Measurements from ENCODE around the gene PTPN2.

PTPN2 gene

GRCh38 chr18:12828116-12829051 lies 55.7 kb downstream of the PTPN2 start:
- DNase-seq (ENCODE audit: low read depth in 4 of 4, low spot score in 1 of 4): no peak

DNA sequence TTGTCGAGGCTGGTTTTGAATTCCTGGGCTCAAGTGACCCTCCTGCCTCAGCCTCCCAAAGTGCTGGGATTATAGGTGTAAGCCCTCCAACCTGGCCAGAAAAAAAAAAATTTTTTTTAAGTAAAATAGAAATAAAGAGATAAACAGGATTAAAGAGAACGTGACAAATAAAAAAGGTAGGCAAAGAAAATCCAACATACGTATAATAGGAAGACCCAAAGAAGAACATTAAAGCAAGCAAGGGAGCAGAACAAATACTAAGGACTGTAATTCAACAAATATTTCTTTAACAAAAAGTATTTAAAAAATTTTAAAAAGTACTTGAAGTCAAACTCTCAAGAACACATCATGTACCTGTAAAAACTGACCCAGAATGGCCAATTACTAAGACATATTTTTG lies 56.4 kb downstream of the PTPN2 start:
- no peak for DNase-seq (ENCODE audit: low read depth in 4 of 4, low spot score in 1 of 4)

DNA sequence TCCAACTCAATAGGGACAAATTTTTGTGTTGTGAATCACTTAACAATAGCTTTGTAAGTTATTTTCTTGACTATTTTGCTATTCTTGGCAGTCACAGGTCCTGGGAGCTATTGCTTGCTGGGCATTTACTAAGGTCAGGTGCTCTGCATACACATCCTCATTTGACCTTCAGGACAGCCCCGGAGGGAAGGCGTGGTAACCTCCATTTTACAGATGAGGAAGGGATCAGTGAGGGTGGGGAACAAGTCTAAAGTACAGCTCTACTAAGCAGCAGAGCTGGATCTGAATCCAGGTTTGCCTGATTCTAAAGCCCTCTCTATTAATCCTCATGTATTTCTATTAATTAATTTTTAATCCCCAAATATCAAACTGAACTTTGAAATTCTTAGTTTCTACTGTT lies 58.8 kb downstream of the PTPN2 start:
- DNase-seq (ENCODE audit: low read depth in 4 of 4, low spot score in 1 of 4): no peak

- no peak for DNase-seq (ENCODE audit: low read depth in 4 of 4, low spot score in 1 of 4)
Measured at GRCh38 chr18:12823892-12824291, 60.1 kb downstream of the PTPN2 start.

- DNase-seq (ENCODE audit: low read depth in 4 of 4, low spot score in 1 of 4): no peak
Measured at GRCh38 chr18:12821408-12821807, 62.6 kb downstream of the PTPN2 start.

GRCh38 chr18:12820506-12820905 lies 63.5 kb downstream of the PTPN2 start:
- DNase-seq (ENCODE audit: low read depth in 4 of 4, low spot score in 1 of 4): no peak

DNA sequence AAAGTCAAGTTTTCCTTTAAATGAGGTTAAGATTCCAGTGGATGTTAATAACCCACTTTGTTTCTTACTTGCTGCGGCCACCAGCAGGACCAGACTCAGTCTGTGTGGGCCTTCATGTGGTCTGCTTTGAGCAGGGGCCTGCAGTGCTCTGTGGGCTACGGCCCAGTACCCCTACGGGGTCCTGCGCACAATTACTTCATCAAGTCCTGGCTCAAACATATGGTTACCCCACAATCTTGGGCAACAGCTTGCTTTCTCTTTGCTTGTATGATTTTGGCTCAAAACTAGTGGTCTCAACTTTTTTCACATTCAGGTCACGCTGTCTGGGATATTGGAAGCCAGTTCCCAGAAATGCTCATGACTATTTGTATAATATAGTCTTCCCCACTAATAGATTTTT lies 64.2 kb downstream of the PTPN2 start:
- DNase-seq (ENCODE audit: low read depth in 4 of 4, low spot score in 1 of 4): no peak

GRCh38 chr18:12819322-12819721 lies 64.7 kb downstream of the PTPN2 start:
- DNase-seq (ENCODE audit: low read depth in 4 of 4, low spot score in 1 of 4): no peak

DNA sequence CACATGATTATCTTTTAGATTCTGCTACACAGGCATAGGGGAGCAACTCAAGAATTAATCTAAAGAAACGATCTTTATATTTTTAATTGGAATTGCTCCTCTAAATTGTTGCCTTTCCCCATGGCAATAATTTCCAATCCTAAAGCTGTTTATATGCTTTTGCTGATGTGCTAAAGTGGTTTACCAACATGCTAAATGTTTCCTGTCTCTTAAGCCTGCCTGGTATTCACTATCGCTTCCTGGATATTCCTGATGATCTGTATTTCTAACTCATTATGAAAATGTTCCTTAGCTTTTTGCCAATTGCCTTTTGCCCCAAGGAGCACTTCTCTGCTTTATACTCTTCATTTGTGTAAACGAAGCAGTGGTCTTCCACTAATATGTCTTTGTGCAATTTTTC lies 65.8 kb downstream of the PTPN2 start:
- no peak for DNase-seq (ENCODE audit: low read depth in 4 of 4, low spot score in 1 of 4)

GRCh38 chr18:12816451-12816850 lies 67.6 kb downstream of the PTPN2 start:
- no peak for DNase-seq (ENCODE audit: low read depth in 4 of 4, low spot score in 1 of 4)

GRCh38 chr18:12811191-12811950 lies 72.7 kb downstream of the PTPN2 start:
- peak in 1 of 4 experiments; percentile 4 for DNase-seq (ENCODE audit: low read depth in 4 of 4, low spot score in 1 of 4)

DNA sequence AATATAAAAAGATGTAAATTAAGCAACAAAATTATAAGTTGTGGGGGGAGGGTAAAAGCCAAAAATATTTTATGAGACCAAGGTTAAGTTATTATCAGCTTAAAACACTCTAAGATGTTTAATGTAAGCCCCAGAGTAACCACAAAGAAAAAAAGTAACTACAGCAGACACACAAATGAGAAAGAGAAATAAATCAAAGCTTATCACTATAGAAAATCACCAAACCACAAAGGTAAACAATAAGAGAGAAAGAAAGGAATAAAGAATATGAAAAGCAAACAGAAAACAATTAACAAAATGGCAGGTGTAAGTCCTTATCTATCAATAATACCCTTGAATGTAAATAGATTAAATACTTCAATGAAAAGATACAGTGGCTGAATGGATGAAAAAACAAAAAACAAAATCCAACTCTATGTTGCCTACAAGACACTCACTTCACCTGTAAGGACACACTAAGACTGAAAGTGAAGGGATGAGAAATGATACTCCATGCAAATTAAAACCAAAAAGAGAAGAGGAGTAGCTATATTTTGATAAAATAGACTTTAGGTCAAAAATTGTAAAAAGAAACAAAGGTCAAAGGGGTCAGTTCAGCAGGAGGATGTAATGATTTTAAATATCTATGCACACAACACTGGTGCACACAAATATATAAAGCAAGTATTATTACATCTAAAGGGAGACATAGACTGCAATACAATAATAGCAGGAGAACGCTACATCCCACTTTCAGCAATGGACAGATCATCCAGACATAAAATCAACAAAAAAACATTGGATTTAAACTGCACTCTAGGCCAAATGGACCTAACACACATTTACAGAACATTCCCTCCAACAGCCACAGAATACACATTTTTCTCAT lies 80.7 kb downstream of the PTPN2 start:
- no peak for DNase-seq (ENCODE audit: low read depth in 4 of 4, low spot score in 1 of 4)

GRCh38 chr18:12802538-12802937 lies 81.5 kb downstream of the PTPN2 start:
- DNase-seq (ENCODE audit: low read depth in 4 of 4, low spot score in 1 of 4): no peak

DNA sequence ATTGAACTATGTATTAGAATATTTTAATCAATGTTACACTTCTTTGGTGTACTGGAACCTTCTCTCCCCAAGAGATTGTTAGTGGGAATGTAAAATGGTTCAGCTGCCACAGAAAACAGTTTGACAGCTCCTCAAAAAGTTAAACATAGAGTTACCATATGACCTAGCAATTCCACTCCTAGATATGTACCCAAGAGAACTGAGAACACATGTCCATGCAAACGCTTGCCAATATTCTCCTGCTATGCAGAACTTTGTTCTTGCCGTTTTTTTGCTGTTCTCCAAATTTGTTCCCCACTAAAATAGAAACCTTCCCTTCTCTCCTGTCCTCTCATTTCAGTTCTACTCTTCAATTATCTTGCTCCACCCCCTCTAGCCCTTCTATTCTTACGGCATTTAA lies 87.6 kb downstream of the PTPN2 start:
- no peak for DNase-seq (ENCODE audit: low read depth in 4 of 4, low spot score in 1 of 4)

GRCh38 chr18:12791610-12792009 lies 92.4 kb downstream of the PTPN2 start:
- no peak for DNase-seq (ENCODE audit: low read depth in 4 of 4, low spot score in 1 of 4)

- DNase-seq (ENCODE audit: low read depth in 4 of 4, low spot score in 1 of 4): no peak
Measured at GRCh38 chr18:12786669-12787068, 97.4 kb downstream of the PTPN2 start.

DNA sequence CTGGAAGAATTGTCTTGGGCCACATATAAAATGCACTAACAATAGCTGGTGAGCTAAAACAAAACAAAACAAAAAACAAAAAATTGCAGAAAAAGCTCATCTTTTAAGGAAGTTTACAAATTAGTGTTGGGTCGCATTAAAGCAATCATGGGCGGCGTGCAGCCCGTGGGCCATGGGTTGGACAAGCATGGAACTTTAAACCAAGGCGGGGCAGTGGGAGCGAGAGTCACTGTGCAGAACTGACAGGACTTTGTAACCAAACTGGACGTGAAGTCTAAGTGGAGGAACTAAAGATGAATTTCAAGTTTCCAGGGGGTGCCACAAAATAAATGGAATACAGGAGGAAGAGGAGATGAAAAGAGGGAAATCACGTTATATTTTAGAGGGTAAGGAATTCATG lies 100.5 kb downstream of the PTPN2 start:
- no peak for DNase-seq (ENCODE audit: low read depth in 4 of 4, low spot score in 1 of 4)

GRCh38 chr18:12782521-12782920 lies 101.5 kb downstream of the PTPN2 start:
- no peak for DNase-seq (ENCODE audit: low read depth in 4 of 4, low spot score in 1 of 4)

- DNase-seq (ENCODE audit: low read depth in 4 of 4, low spot score in 1 of 4): no peak
Measured at GRCh38 chr18:12779456-12779855, 104.6 kb downstream of the PTPN2 start.

DNA sequence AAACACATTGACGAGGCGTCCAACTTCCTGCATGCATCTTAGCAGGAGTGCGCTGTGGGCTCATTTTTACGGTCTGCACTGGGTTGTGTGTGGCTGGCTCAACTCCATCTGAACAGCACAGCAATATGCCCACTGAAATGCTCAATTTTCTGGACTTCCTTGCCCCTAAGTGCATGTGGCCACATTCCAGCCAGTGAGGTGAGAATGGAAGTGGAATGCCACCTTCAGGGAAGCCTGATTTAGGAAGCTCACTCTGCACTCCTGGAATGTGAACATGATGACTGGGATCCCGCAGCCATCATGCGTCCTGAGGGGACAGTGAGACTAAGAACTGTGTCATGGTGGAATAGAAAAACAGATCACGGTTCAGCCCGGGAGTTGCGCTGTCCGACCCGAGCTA lies 105.0 kb downstream of the PTPN2 start:
- no peak for DNase-seq (ENCODE audit: low read depth in 4 of 4, low spot score in 1 of 4)

- no peak for DNase-seq (ENCODE audit: low read depth in 4 of 4, low spot score in 1 of 4)
Measured at GRCh38 chr18:12777500-12777944, 106.5 kb downstream of the PTPN2 start.
